Measurements from ENCODE around the gene TMEM54. TPM values are rescaled to one million over a fixed set of nuclear protein-coding genes. Genes with fewer than 3 reads are reported as not detected.
A peak's percentile ranks its signal among the peaks of the same experiment; 100 is the strongest.

Gene TMEM54
- 1 to 10 TPM; 3.6 to 4.0 TPM for total RNA-seq

- ChIA-PET CTCF (no interaction called here), POLR2A (no interaction called here)
- no peak for DNase-seq
Measured at GRCh38 chr1:32900956-32901822, at the start of gene TMEM54. TSS of gene TMEM54 (minus strand) at chr1:32901389. CDS start at chr1:32901238, 151 bp downstream.

GRCh38 chr1:32949519-32949918 lies 48.3 kb upstream of the TMEM54 start:
- Mint-ChIP-seq H3K4me1 (ENCODE audit: low read depth) (peaks cover 26% of the 10 kb centered on the region), H3K36me3 (peaks cover 44% of the 10 kb centered on the region), H3K27ac (no peak overlapping the region), H3K27me3 (no peaks in the 10 kb centered on the region), H3K9me3 (no peaks in the 10 kb centered on the region), H3K4me3 (no peak overlapping the region)
- intact Hi-C loops (cut with micrococcal nuclease): no loop called here
- no peak for DNase-seq
- POLR2A ChIA-PET: interaction anchor here (2.0 kb wide), 1 partner anchor 15 kb away, joined by 7 read pairs; the partner anchor contains the start of gene RNF19B
- CTCF ChIA-PET: interaction anchor here (1.5 to 2.4 kb wide), 2 partner anchors 9 to 15 kb away, joined by 3 to 5 read pairs; no protein-coding TSS in a partner anchor

More at GRCh38 chr1:32900956-32901822, at the start of gene TMEM54:
- no peaks in the 10 kb centered on the region for H3K9me3 Mint-ChIP-seq
- peak within 1 kb of the TSS; percentile 71 for H3K4me3 Mint-ChIP-seq
- peaks cover 43% of the 10 kb centered on the region for H3K27me3 Mint-ChIP-seq
- peaks cover 6% of the 10 kb centered on the region for H3K4me1 Mint-ChIP-seq (ENCODE audit: low read depth)
- H3K27ac Mint-ChIP-seq: no peak within 1 kb of the TSS
- no peaks in the 10 kb centered on the region for H3K36me3 Mint-ChIP-seq
- intact Hi-C loops (cut with micrococcal nuclease): no loop called here

- ChIA-PET CTCF (interaction anchor here (0.6 to 2.4 kb wide), 3 partner anchors 9 to 26 kb away, joined by 3 to 5 read pairs (median 4); no protein-coding TSS in a partner anchor), POLR2A (interaction anchor here (2.0 kb wide), 1 partner anchor 15 kb away, joined by 7 read pairs; the partner anchor contains the start of gene RNF19B)
- no peak for DNase-seq
- Mint-ChIP-seq H3K9me3 (no peaks in the 10 kb centered on the region), H3K4me3 (no peak overlapping the region), H3K36me3 (peaks cover 50% of the 10 kb centered on the region), H3K27ac (no peak overlapping the region), H3K27me3 (no peaks in the 10 kb centered on the region), H3K4me1 (ENCODE audit: low read depth) (peaks cover 27% of the 10 kb centered on the region)
- intact Hi-C loops (cut with micrococcal nuclease): no loop called here
Measured at GRCh38 chr1:32948905-32949304, 47.7 kb upstream of the TMEM54 start.

- Mint-ChIP-seq H3K27me3 (no peaks in the 10 kb centered on the region), H3K9me3 (no peaks in the 10 kb centered on the region), H3K27ac (no peak overlapping the region), H3K4me3 (no peak overlapping the region), H3K4me1 (ENCODE audit: low read depth) (peaks cover 25% of the 10 kb centered on the region), H3K36me3 (peaks cover 52% of the 10 kb centered on the region)
- DNase-seq: no peak
- ChIA-PET CTCF (interaction anchor here (0.6 to 2.4 kb wide), 3 partner anchors 8 to 26 kb away, joined by 3 to 5 read pairs (median 4); no protein-coding TSS in a partner anchor), POLR2A (interaction anchor here (2.0 kb wide), 1 partner anchor 16 kb away, joined by 7 read pairs; the partner anchor contains the start of gene RNF19B)
- intact Hi-C loops (cut with micrococcal nuclease): no loop called here
Measured at GRCh38 chr1:32948390-32948722, 47.2 kb upstream of the TMEM54 start.

- DNase-seq: no peak
- intact Hi-C loops (cut with micrococcal nuclease): no loop called here
- no peak overlapping the region for H3K27ac Mint-ChIP-seq
- H3K27me3 Mint-ChIP-seq: no peaks in the 10 kb centered on the region
- H3K36me3 Mint-ChIP-seq: peaks cover 55% of the 10 kb centered on the region
- H3K4me3 Mint-ChIP-seq: no peak overlapping the region
- peaks cover 22% of the 10 kb centered on the region for H3K4me1 Mint-ChIP-seq (ENCODE audit: low read depth)
- POLR2A ChIA-PET: interaction anchor here (2.0 kb wide), 1 partner anchor 16 kb away, joined by 7 read pairs; the partner anchor contains the start of gene RNF19B
- H3K9me3 Mint-ChIP-seq: no peaks in the 10 kb centered on the region
- CTCF ChIA-PET: interaction anchor here (0.8 to 2.4 kb wide), 2 partner anchors 8 to 1655 kb away, joined by 3 to 5 read pairs; no protein-coding TSS in a partner anchor
Measured at GRCh38 chr1:32947669-32948389, 46.6 kb upstream of the TMEM54 start.

GRCh38 chr1:32946413-32946812 lies 45.2 kb upstream of the TMEM54 start:
- peaks cover 22% of the 10 kb centered on the region for H3K4me1 Mint-ChIP-seq (ENCODE audit: low read depth)
- H3K27ac Mint-ChIP-seq: no peak overlapping the region
- intact Hi-C loops (cut with micrococcal nuclease): no loop called here
- no peaks in the 10 kb centered on the region for H3K9me3 Mint-ChIP-seq
- H3K27me3 Mint-ChIP-seq: no peaks in the 10 kb centered on the region
- H3K36me3 Mint-ChIP-seq: peaks cover 57% of the 10 kb centered on the region
- no peak for DNase-seq
- no peak overlapping the region for H3K4me3 Mint-ChIP-seq
- ChIA-PET CTCF (interaction anchor here (0.8 to 1.0 kb wide), 2 partner anchors 12 to 108 kb away, joined by 3 read pairs; no protein-coding TSS in a partner anchor), POLR2A (no interaction called here)

GRCh38 chr1:32944180-32944579 lies 43.0 kb upstream of the TMEM54 start:
- Mint-ChIP-seq H3K27ac (no peak overlapping the region), H3K4me3 (no peak overlapping the region), H3K4me1 (ENCODE audit: low read depth) (peaks cover 32% of the 10 kb centered on the region), H3K27me3 (no peaks in the 10 kb centered on the region), H3K36me3 (peaks cover 61% of the 10 kb centered on the region), H3K9me3 (no peaks in the 10 kb centered on the region)
- intact Hi-C loops (cut with micrococcal nuclease): no loop called here
- DNase-seq: no peak
- CTCF ChIA-PET: interaction anchor here (0.7 to 1.5 kb wide), 4 partner anchors 9 to 111 kb away, joined by 3 to 5 read pairs (median 3); no protein-coding TSS in a partner anchor
- POLR2A ChIA-PET: interaction anchor here (0.9 kb wide), 1 partner anchor 10 kb away, joined by 3 read pairs; no protein-coding TSS in a partner anchor

GRCh38 chr1:32939655-32940371 lies 38.6 kb upstream of the TMEM54 start:
- H3K27me3 Mint-ChIP-seq: no peaks in the 10 kb centered on the region
- DNase-seq: peak; percentile 65

GRCh38 chr1:32937061-32937460 lies 35.9 kb upstream of the TMEM54 start:
- H3K36me3 Mint-ChIP-seq: peaks cover 28% of the 10 kb centered on the region
- H3K4me1 Mint-ChIP-seq (ENCODE audit: low read depth): peaks cover 42% of the 10 kb centered on the region
- POLR2A ChIA-PET: no interaction called here
- no peaks in the 10 kb centered on the region for H3K9me3 Mint-ChIP-seq
- no peak overlapping the region for H3K4me3 Mint-ChIP-seq
- intact Hi-C loops (cut with micrococcal nuclease): loop anchor here (5.0 to 10.0 kb wide), 2 partner anchors 100 to 148 kb away; partner anchors contain the start of genes AK2 and AZIN2
- H3K27me3 Mint-ChIP-seq: no peaks in the 10 kb centered on the region
- CTCF ChIA-PET: interaction anchor here (4.5 kb wide), 1 partner anchor 118 kb away, joined by 27 read pairs; no protein-coding TSS in a partner anchor
- DNase-seq: no peak
- peak overlapping the region; percentile 69 for H3K27ac Mint-ChIP-seq

More at GRCh38 chr1:32939655-32940371, 38.6 kb upstream of the TMEM54 start:
- POLR2A ChIA-PET: interaction anchor here (0.9 to 1.1 kb wide), 3 partner anchors 8 to 82 kb away, joined by 3 to 5 read pairs (median 3); no protein-coding TSS in a partner anchor
- Mint-ChIP-seq H3K4me1 (ENCODE audit: low read depth) (peaks cover 43% of the 10 kb centered on the region), H3K27ac (peak overlapping the region; percentile 72), H3K4me3 (no peak overlapping the region), H3K9me3 (no peaks in the 10 kb centered on the region), H3K36me3 (peaks cover 51% of the 10 kb centered on the region)
- CTCF ChIA-PET: interaction anchor here (1.0 to 4.5 kb wide), 5 partner anchors 9 to 187 kb away, joined by 3 to 27 read pairs (median 5); no protein-coding TSS in a partner anchor
- intact Hi-C loops (cut with micrococcal nuclease): loop anchor here (5.0 to 10.0 kb wide), 2 partner anchors 97 to 145 kb away; partner anchors contain the start of genes AK2 and AZIN2

- H3K36me3 Mint-ChIP-seq: peaks cover 25% of the 10 kb centered on the region
- no peak overlapping the region for H3K4me3 Mint-ChIP-seq
- DNase-seq: no peak
- no peaks in the 10 kb centered on the region for H3K9me3 Mint-ChIP-seq
- POLR2A ChIA-PET: interaction anchor here (2.1 to 2.5 kb wide), 2 partner anchors 30 to 146 kb away, joined by 6 to 10 read pairs; partner anchors contain the start of genes AZIN2 and RNF19B
- intact Hi-C loops (cut with micrococcal nuclease): loop anchor here (10.0 kb wide), 1 partner anchor 150 kb away; the partner anchor contains the start of gene AZIN2
- no peaks in the 10 kb centered on the region for H3K27me3 Mint-ChIP-seq
- CTCF ChIA-PET: interaction anchor here (0.9 to 6.5 kb wide), 19 partner anchors 12 to 193 kb away, joined by 3 to 133 read pairs (median 4); no protein-coding TSS in a partner anchor
- peaks cover 30% of the 10 kb centered on the region for H3K4me1 Mint-ChIP-seq (ENCODE audit: low read depth)
- H3K27ac Mint-ChIP-seq: no peak overlapping the region
Measured at GRCh38 chr1:32934535-32934934, 33.3 kb upstream of the TMEM54 start.

All from activated CD4-positive, alpha-beta memory T cell treated with anti-CD3 and anti-CD28 coated beads for 36 hours (primary cell).